DLD1 (cell line): Measurements from ENCODE around the gene ITGB1BP1.

ENCODE experiments used
- in situ Hi-C: cut with HindIII; loops from 2 replicates; pipeline ENCODE4 v1.10.0; 2017; ENCODE audit warnings: low sequenced_read_pairs

The ITGB1BP1 gene

GRCh38 chr2:9380702-9381628 lies 42.4 kb downstream of the ITGB1BP1 start:
- in situ Hi-C loops: no loop called here

GRCh38 chr2:9379391-9379755 lies 44.0 kb downstream of the ITGB1BP1 start:
- in situ Hi-C loops: no loop called here

- in situ Hi-C loops: no loop called here
Observed at GRCh38 chr2:9378433-9379390, 44.6 kb downstream of the ITGB1BP1 start.

- in situ Hi-C loops: no loop called here
Observed at GRCh38 chr2:9377461-9378097, 45.7 kb downstream of the ITGB1BP1 start.

GRCh38 chr2:9375857-9376428 lies 47.4 kb downstream of the ITGB1BP1 start:
- in situ Hi-C loops: no loop called here

GRCh38 chr2:9374071-9374730 lies 49.1 kb downstream of the ITGB1BP1 start:
- in situ Hi-C loops: no loop called here

- in situ Hi-C loops: no loop called here
Observed at GRCh38 chr2:9373476-9373875, 49.9 kb downstream of the ITGB1BP1 start.

- in situ Hi-C loops: no loop called here
Observed at GRCh38 chr2:9373047-9373446, 50.3 kb downstream of the ITGB1BP1 start.

- in situ Hi-C loops: no loop called here
Observed at GRCh38 chr2:9370746-9371145, 52.6 kb downstream of the ITGB1BP1 start.

GRCh38 chr2:9366026-9366425 lies 57.3 kb downstream of the ITGB1BP1 start:
- in situ Hi-C loops: no loop called here

- in situ Hi-C loops: no loop called here
Observed at GRCh38 chr2:9365498-9366019, 57.8 kb downstream of the ITGB1BP1 start.

- in situ Hi-C loops: no loop called here
Observed at GRCh38 chr2:9364791-9365497, 58.4 kb downstream of the ITGB1BP1 start.

- in situ Hi-C loops: no loop called here
Observed at GRCh38 chr2:9364373-9364772, 59.0 kb downstream of the ITGB1BP1 start.

- in situ Hi-C loops: no loop called here
Observed at GRCh38 chr2:9360701-9361100, 62.6 kb downstream of the ITGB1BP1 start.

- in situ Hi-C loops: no loop called here
Observed at GRCh38 chr2:9360110-9360509, 63.2 kb downstream of the ITGB1BP1 start.

GRCh38 chr2:9359463-9359862 lies 63.9 kb downstream of the ITGB1BP1 start:
- in situ Hi-C loops: no loop called here

GRCh38 chr2:9358846-9359245 lies 64.5 kb downstream of the ITGB1BP1 start:
- in situ Hi-C loops: no loop called here

GRCh38 chr2:9356261-9356660 lies 67.1 kb downstream of the ITGB1BP1 start:
- in situ Hi-C loops: no loop called here

- in situ Hi-C loops: no loop called here
Observed at GRCh38 chr2:9355716-9356115, 67.6 kb downstream of the ITGB1BP1 start.
